ENCODE results near the gene AAMDC.

The AAMDC gene

DNA sequence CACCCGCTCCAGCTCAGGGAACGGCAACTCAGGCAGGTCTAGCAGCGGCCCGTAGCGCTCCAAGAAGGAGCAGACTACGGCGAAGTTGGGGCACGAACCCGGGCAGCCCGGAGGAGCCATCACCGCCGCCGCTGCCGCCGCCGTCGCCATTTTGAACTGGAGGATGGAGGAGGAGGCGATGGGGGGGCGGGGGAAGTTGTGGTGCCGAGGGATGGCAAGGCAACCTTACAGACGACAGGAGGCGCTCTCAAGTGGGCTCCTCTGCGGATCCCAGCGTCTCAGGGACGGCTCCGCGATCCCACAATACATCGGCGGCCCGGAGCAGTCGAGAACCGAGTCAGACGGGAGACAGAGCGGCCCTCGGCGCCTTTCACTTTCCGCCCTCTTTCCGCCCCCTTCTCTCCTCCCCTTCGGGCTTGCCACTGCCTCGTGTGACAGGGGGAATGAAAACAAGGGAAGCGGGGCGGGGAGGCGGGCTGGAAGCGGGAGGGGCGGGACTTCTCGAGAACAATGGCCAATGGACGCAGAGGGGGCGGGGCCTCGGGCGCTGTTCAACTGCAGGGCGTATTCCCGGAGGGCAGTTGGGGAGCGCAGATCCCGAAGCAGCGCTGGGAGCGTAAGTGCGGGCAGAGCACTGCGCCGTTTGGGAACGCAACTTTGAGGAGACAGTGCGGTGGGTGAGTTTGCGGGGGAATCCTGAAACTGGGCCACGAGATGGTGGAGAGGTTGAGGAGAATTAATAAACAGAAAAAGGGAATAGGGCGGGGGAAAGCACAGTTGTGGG is at the start of gene AAMDC, which contains the start of gene RSF1:
Gene AAMDC, plus strand, starts transcription at position 580 of the 784 bp plus-strand sequence. CDS start 21,353 bp downstream, outside the sequence.
Gene RSF1, minus strand, starts transcription at position 158 of the 784 bp plus-strand sequence. Its CDS starts 8 bp downstream, at position 150.
- DNase-seq (ENCODE audit: low spot score): peak; percentile 95

DNA sequence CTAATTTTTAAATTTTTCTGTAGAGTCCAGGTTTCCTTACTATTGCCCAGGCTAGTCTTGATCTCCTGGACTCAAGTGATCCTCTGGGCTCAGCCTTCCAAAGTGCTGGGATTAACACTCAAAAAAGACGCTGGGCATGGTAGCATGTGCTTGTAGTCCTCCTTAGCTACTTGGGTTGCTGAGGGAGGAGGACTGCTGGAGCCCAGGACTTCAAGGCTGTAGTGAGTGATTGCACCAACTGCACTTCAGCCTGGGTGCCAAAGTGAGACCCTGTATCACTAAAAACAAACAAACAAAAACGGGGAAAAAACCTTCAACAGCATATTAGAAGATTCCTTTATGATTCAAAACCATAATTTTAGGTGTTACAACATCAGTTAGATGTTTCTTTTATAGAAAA is 45.0 kb upstream of the AAMDC start:
- no peak for DNase-seq (ENCODE audit: low spot score)

DNA sequence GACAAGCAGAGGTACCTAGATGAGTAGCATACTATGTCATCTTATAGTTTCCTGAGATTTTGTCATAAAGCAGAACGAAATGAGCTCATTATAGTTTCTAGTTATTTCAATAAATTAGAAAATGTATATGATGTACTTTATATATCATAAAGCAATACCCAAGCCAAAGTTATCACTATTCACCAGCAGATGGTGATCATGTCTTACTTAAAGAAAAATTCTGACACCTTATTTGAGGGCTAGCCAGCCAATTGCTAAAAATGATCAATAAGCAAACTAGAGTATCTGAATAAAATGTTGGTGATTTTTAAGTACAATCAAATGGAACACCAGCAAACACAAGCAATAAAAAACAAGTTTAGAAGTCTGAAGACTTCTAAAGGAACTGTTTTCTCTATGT is 44.5 kb upstream of the AAMDC start:
- no peak for DNase-seq (ENCODE audit: low spot score)

DNA sequence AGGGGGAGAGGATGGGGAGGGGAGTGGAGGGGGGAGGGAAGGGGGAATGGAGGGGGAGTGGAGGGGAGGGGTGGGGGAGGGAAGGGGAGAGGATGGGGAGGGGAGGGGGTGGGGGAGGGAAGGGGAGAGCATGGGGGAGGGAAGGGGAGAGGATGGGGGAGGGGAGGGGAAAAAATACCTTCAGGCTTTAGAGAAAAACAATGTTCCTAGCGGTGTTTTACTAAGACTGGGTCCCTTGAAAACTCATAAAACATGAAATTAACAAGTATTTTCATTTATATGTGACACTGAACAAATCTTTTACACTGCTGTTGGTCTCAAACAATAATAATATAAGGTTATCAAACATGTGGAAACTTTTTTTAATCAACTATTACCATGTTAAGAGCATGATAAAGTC is 42.8 kb upstream of the AAMDC start:
- no peak for DNase-seq (ENCODE audit: low spot score)

DNA sequence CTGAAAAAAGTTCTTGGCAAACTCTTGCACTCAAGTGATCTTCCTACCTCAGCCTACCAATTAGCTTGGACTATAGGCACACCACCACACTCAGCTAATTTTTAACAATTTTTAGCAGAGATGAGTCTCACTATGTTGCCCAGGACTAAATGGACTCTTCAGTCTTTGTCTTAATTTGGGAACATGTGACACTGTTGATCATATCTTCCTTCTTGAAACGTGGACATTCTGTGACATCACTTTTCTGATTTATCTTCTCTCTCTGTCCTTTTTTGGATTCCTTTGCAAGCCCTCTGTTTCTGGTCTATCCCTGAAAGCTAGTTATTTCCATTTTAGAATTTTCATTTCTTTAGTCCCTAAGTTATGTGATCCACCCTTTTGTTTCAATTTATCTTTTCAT is 42.4 kb upstream of the AAMDC start:
- no peak for DNase-seq (ENCODE audit: low spot score)

DNA sequence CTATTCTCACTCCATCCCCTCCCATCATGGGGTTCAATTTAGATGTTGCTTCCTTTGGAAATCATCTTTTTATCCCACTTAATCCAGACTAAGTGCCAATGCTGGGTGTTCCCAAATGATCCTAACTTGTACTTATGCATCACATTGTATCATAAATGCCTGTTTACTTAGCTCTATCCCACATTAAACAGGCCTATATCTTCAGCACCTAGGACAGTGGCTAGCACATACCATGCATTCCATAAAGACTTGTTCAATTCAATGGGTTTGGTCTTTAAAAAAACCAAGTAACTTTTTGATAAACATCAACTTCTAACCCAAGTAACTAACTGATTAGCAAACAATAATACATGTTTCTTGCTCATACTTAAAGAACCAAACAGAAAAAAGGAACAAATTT is 41.0 kb upstream of the AAMDC start:
- no peak for DNase-seq (ENCODE audit: low spot score)

DNA sequence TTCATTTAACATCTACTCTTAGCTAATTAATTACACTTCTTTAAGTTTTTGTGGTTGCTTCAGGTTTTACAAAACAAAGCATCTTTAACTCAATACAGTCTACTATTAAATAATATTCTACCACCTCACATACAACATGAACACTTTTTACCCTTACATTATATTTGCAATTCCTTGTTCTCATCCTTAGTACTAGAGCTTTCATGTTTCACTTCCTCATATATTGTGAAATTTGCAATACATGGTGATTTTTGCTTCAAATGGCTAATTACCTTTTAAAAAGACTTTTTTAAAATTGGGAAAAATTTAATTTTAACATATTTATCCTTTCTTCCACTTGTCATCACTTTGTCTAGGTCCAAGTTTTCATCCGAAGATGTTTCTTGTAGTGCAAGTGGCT is 37.9 kb upstream of the AAMDC start:
- no peak for DNase-seq (ENCODE audit: low spot score)

DNA sequence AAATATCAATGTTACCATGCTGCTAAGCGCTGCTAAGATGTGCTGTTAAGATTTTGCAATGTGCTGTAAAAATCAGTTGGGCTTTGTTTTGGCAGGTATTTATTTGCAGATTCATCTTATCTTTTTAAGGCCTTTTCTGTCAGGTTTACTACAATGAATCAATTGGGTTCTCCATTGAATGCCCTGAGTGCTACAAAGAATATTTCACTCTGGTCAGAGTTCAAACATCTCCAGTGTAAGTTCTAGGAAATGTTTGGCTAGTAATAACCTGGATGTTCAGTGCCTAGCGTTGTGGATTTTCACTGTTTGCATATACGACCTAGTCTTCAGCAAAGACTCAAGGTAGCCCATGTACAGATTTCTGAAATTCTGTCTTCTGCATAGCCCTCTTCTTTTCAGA is 36.4 kb upstream of the AAMDC start:
- no peak for DNase-seq (ENCODE audit: low spot score)

DNA sequence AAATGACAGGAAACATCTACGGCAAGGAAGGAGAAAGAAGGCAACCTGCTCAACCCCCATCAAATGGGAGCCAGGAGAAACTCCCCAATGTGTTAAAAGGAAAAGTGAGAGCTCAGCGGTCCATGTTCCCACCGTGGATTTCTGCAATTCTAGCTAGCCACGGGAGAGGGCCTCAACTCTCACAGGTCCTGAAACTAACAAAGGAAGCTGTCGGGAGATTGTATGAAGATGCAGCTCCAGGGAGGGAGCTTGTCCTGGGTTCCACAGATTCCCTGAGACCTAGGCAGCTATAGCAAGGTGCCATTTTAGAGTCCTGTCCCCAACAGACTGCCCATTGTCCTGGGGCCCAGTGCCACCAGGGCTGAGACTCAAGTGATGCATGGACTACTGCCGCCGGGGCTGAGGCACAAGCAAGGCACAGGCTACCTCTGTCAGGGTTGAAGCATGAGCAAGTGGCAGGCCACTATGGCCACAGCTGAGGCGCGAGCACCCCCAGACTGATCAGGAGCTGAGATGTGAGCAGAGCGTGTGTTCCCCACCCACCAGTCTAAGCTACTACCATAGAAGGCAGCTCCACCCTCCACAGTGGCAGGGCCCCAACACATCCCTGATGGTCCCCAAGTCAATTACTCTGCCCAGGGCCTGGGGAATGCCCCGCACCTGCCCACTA is 31.7 kb upstream of the AAMDC start:
- no peak for DNase-seq (ENCODE audit: low spot score)

DNA sequence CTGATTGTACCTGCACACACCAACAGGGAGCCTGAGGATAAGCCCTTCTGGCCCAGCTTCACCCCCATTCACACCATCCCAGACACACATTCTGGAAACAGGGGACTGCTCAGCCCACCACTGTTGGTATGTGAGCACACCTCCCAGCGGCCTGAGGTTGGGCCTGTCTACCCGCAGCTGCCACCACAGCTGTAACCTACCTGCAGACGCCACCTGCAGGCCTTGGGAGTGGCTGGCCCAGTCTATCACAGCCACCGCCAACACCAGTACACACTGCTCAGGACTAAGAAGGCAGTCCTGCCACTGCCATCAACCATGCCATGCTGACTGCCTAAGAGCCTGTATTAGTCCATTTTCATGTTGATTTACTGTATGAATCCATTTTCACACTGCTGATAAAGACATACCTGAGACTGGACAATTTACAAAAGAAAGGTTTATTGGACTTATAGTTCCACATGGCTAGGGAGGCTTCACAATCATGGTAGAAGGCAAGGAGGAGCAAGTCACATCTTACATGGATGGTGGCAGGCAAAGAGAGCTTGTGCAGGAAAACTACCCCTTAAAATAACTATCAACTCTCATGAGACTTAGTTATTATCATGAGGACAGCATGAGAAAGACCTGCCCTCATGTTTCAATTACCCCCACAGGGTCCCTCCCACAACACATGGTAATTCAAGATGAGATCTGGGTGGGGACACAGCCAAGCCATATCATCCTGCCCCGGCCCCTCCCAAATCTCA is 31.0 kb upstream of the AAMDC start:
- DNase-seq (ENCODE audit: low spot score): no peak

DNA sequence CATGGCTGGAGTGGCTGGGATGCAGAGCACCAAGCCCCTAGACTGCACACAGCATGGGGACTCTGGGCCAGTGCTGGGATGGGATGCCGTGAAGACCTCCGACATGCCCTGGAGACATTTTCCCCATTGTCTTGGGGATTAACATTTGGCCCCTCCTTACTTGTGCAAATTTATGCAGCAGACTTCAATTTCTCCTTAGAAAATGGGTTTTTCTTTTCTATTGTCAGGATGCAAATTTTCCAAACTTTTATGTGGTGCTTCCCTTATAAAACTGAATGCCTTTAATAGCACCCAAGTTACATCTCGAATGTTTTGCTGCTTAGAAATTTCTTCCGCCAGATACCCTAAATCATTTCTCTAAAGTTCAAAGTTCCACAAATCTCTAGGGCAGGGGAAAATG is 29.6 kb upstream of the AAMDC start:
- DNase-seq (ENCODE audit: low spot score): no peak

DNA sequence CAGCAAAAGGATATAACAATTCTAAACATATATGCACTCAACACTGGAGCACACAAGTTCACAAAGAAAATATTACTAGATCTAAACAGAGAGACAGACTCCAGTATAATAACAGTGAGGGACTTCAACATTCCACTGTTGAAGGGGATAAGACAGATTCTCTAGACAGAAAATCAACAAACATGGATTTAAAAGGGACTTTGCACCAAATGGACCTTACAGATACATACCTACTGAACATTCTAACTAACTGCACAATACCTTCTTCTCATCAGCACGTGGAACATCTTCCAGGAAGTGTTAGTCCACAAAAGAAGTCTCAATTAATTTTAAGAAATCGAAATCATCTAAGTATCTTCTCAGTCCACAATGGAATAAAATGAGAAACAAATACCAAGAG is 27.0 kb upstream of the AAMDC start:
- DNase-seq (ENCODE audit: low spot score): no peak

DNA sequence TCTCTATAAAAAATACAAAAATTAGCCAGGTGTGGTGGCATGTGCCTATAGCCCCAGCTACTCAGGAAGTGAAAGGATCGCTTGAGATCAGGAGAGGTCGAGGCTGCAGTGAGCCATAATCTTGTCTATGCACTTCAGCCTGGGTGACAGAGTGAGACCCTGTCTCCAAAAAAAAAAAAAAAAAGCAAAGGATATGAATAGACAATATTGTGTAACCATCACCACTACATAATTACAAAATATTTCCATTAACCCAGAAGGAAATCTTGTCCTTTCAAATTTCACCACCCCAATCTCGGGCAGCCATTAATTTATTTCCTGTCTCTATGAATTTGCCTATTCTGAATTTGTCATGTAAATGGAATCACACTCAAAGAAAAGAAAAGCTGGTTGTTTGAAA is 21.6 kb upstream of the AAMDC start:
- DNase-seq (ENCODE audit: low spot score): no peak

DNA sequence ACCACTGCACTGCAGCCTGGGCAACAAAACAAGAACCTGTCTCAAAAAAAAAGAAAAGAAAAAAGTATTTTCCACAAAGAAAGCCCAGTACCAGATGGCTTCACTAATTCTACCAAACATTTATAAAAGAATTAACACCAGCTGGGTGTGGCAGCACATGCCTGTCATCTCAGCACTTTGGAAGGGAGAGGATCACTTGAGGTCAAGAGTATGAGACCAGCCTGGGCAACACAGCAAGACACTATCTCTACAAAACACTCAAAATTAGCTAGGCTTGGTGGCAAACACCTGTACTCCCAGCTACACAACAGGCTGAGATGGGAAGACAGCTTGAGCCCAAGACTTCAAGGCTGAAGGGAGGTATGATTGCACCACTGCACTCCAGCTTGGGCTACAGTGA is 20.5 kb upstream of the AAMDC start:
- DNase-seq (ENCODE audit: low spot score): no peak

DNA sequence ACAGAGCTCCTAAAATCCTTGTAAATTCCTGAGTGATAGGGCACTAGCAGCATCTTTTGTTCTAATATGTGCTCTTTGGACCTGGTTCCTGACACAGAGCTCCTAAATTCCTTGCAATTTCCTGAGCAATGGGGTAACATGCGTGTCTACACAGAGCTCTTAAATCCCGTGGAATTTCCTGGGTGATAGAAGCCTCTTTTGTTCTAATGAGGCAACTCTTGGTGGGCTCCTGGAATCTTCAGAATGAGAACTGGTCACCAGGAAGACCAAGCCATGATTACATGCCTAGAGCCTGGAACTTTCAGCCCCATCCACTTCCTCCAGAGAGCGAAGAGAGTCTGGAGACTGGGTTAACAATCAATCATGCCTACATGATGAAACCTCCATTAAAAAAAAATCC is 19.5 kb upstream of the AAMDC start:
- DNase-seq (ENCODE audit: low spot score): no peak

DNA sequence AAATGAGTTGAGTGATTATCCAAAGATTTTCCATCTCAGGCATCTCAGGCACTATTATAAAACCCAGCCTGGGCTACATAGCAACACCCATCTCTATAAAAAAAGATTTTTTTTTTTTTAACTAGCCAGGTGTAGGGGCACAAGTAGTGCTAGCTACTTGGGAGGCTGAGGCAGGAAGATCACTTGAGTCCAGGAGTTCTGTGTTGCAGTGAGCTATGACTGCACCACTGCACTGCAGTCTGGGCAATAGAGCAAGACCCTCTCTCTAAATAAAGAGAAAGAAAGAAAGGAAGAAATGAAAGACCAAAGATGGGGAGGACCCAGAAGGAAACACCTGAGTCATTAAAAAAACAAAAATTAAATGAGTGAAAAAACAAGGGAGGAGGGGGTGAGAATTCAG is 14.5 kb upstream of the AAMDC start:
- DNase-seq (ENCODE audit: low spot score): no peak

DNA sequence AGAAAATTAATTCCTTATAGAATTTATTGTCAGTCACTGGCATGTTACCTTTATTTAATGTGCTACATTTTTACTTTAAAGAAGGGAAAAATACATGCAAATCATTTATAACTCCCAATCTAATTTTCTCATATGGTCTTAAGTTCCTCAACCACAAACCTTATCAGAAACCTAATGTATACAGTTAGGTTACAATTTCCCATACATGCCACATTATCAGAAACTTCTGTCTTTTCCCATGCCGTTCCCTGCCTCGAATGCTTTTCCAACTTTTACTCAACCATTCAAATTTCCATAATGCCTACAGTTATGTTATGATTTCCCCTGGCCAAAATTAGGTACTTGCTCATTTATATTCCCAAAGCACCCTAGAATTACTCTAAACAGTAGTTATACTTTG is 14.0 kb upstream of the AAMDC start:
- no peak for DNase-seq (ENCODE audit: low spot score)

DNA sequence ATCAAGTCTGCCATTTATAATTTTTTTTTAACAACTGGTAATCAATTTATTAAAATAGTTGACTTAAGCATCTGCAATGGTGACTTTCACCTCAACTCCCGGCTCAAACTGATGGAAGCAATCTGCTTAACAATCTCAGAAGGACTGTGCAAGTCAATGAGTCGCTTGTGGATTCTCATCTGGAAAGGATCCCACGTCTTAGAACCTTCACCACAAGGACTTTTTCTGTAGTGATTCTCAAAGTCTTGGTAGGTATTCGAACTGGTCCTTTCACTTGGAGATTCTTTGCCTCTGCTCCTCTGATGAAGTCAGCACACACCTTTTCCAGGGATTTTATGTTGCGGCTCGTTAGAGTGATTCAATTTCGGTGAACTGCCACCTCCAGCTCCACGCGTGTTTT is 7.7 kb upstream of the AAMDC start:
- no peak for DNase-seq (ENCODE audit: low spot score)

DNA sequence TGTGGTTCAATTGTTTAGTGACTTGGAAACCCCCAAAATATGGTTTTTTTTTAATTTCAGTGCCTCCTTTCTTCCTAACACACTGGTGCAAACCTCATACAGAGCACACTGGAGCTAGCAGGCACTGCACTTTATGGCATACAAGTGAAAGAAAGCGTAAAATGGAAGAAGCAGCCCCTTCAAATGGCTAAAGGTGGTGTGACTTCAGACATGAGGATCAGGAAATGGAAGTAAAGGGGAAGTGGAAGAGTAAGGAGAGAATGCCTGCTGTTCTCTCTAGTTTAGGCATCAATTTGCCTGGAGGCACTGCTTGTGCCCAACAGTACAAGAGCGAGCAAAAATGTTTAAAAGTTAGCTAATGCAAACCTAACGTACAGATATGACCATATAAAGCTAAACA is 6.1 kb upstream of the AAMDC start:
- no peak for DNase-seq (ENCODE audit: low spot score)

DNA sequence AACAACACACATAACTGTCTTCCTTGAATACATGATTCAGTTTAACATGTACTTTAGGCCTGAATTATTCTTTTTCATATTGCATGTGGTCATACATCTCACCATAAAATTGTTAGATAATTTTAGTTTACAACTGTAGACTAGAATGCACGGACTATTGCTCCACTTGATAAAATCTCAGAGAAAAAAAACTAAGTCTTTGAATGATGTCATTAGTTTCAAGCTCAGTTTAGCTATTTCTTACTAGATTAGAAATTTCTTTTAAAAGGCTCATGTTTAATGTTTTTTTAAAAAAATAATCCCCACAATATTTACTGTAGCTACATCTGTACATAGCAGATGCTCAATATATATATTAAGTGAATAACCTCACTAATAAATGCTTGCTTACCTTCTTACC is 5.5 kb upstream of the AAMDC start:
- DNase-seq (ENCODE audit: low spot score): no peak

DNA sequence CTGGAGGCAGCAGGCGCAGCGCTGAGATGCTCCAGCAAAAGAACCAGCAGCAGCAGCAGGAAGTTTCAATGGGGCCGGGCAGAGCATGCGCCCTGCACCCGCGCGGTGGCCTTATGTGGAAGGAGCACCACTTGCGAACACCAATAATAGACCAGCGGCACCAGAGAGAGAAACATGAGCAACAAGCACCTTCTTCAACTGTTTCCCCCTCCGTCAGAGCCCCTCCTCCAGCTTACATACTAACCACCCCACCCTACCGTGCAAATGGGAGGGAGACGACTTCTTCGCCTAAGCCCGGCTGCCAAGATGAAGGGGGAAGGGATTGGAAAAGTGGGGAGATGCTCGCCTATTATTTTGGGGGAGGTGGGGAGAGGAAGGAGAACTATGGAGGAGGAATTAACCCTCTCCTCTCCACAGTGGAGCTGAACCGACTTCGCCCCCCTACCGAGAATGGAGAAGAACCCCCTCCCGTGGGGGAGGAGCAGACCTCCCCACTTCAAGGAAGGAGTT is 1.5 kb upstream of the AAMDC start:
- DNase-seq (ENCODE audit: low spot score): peak; percentile 82

DNA sequence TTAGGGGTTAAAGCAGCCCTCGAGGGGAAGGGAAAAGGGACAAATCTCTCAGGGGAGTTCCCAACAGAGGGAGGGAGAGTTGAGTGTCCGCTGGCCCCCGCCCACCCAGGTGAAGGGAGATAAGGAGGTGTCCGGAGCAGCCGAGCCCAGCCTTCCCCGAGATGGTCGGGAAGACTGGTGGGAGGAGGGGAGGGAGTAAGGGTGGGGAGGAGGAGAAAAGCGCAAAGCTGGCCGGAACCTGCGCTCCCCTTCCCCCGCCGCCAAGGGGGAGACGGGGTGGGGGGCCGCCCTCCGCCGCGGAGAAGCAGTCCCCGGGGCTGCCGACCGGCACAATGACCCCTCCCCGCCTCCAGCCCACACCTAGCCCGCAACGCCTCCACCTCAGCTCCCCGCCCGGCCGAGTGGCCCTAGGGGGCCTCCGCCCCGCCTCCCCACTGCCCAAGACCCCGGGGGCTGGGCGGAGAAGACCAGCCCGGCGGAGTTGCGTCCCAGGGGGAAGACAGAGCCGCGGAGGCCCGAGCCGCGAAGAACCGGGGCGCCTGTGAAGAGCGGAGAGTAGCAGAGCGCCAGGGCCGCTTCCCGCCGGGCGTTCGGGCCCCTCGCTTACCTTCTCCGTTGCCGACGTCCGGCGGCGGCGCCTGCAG is 901 bp upstream of the AAMDC start:
- peak; percentile 44 for DNase-seq (ENCODE audit: low spot score)
